Ammon's horn (tissue), 1 donor: ENCODE results near the gene ZNHIT2.

ENCODE experiments used
- DNase-seq: peaks from one replicate; pipeline ENCODE4 v3.0.0-alpha.2; 2016; ENCODE audit warnings: low spot score

The ZNHIT2 gene

DNA sequence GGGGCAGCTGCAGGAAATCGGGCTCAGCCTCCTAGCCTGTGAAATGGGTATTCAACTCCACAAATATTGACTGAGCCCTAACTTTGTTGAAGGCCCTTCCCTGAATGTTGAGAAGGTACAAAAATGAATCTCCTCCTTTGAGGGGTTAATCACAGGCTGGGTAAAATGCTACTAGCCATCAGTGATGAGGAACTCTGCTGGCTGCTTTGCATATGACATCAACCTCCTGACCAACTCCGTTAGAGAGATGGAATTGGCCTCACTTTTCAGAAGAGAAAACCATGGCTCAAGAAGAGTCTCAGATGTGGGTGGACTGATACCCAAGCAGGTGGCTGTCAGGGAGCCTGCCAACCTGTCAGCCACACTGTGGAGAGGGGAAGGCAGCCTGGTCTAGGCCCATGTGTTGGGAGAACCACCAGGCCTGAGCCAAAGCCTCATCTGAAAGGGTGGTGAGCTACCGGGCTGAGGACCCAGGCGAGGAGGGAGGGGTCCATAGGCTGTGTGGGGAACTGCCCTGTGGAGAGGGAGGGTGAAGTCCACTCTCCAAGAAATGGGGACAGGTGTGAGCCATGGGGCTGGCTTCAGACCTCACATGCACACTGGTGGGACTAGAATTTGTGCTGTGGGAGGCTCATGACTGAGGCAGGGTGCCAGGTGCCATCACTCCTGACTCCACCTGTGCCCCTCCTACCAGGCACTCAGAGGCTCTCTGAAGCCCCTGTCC lies 45.4 kb downstream of the ZNHIT2 start:
- DNase-seq, result no peak

DNA sequence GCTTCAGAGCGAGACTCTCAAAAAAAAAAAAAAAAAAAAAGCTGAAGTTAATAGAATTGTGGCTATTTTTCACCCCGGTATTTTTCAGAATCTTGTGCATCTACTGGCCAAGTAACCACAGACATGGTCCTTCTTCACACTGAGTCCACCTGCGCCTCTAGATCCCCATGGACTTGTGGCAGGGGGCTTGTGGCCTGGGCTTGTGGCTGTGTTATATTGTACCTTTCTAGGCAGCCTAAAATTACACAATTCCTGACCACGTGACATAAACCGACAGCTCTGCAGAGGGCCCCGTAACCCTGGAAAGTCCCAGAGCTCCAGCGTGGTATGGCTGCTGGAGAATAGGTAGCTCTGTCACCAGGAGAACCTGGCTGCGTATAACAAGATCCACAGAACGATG lies 48.3 kb downstream of the ZNHIT2 start:
- no peak for DNase-seq

DNA sequence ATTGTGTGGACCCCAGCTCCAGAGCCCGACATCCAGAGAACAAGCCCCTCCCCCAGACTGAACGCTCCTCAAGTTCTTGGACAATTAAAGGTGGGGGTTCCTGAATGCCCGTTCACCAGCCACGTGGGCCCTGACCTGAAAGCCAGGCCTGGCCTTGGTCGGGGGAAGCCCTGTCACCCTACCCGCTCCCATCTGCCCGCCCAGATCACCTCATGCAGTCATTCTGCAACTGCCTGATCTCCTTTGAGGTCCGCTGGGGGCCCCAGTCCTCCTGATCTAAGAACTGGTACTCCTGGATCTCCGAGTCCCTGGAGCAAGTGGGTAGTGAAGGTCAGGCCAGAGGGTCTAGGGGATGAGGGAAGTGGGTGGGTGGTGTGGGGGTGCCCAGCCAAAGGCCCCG lies 50.1 kb downstream of the ZNHIT2 start:
- no peak for DNase-seq

DNA sequence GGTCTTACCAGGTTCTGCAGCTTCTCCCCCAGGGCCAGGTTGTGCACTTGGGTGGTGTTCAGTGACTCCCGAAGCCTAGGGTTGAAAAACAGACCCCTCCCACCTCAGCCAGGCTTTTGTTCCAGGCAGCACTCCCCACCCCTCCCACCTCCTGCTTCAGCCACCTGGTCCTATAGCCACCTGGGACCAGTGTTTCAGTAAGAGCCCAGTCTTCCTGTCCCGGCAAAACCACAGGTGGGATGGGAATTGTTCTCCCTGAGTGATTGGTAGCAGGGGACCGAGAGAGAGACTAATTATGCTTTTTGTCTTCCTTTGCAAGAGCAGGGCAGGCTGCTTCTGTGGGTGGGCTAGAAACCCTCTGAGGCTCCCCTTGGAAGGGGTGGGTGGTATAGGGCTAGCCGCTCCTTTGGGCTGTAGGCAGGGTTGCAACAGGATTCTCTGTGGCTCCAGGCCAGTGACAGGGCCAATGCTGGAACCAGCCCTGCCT lies 50.7 kb downstream of the ZNHIT2 start:
- no peak for DNase-seq
